ENCODE data around the gene MEIS1. TPM values are rescaled to one million over a fixed set of nuclear protein-coding genes. Genes with fewer than 3 reads are reported as not detected.

Gene MEIS1
- total RNA-seq, 1 donor from 2014 or later: 41.7 TPM

- DNase-seq (no peak), ATAC-seq (ENCODE audit: poor library complexity) (no peak)
- intact Hi-C loops (cut with DNase I): no loop called here
Observed at GRCh38 chr2:66519264-66519843, 84.4 kb downstream of the MEIS1 start.

DNA sequence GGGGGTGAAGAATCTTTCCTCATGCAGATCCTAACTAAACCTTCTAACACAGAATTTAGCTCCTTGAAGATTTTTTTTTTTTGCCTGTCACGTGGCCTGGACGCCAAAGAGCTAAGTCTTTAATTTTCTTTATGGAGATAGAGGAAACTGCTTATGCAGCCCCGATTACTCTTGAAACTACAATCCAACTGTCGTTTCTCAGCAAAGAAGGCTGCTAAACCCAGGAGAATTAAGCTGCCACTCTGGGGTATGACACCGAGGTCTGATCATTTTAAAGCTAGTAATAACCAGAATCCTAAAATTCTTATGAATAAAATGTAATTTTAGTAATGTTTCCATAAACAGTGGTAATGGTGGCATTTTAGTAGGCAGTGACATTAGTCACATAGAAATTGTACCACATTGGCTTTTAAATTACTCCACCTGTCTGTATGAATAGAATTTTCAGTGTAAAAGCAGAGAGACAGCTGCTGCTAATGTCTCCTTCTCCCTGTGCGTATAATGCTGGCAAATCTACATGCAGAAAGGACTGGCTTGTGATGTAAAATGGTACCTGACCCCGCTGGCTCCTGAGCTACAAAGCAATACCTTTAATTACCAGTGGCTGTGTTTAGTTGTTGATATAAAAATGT is 86.5 kb downstream of the MEIS1 start:
- no peak for DNase-seq
- ATAC-seq (ENCODE audit: poor library complexity): no peak
- intact Hi-C loops (cut with DNase I): no loop called here

GRCh38 chr2:66522611-66523376 is 87.9 kb downstream of the MEIS1 start:
- no peak for ATAC-seq (ENCODE audit: poor library complexity)
- intact Hi-C loops (cut with DNase I): no loop called here

DNA sequence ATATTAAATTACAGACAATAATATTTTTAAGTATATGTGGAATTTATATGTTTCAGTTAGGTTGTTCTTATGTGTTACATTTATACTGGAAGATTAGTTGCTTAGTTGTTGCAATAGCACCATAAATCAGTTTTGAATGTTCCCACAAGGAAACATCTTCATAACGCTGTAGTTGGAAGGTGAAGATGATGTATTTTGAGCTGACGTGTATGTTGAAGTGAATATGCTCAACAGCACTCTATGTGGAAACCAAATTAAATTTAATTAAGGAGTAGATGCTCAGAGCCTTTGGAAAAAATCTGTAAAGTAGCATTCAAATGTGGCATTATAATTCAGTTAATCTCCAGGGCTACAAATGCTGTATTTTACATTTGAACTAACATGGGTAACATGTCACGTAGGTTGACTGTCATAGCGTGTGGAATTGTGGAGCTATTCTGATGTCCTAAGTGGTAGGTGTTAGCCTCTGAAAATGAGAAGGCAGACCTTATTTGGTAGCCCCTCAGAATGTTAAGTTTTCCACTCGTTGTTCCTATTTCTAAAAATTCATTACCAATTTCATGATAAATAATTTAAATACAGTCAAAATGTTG is 88.5 kb downstream of the MEIS1 start:
- intact Hi-C loops (cut with DNase I): no loop called here
- no peak for DNase-seq
- no peak for ATAC-seq (ENCODE audit: poor library complexity)

More at GRCh38 chr2:66522611-66523376, 87.9 kb downstream of the MEIS1 start:
- no peak for DNase-seq

- no peak for DNase-seq
- intact Hi-C loops (cut with DNase I): no loop called here
- ATAC-seq (ENCODE audit: poor library complexity): no peak
Observed at GRCh38 chr2:66523990-66524389, 89.1 kb downstream of the MEIS1 start.

GRCh38 chr2:66525606-66526005 is 90.7 kb downstream of the MEIS1 start:
- intact Hi-C loops (cut with DNase I): no loop called here
- ATAC-seq (ENCODE audit: poor library complexity) (peak; percentile 61), DNase-seq (no peak)

- DNase-seq (peak; percentile 61), ATAC-seq (ENCODE audit: poor library complexity) (peak; percentile 81)
Observed at GRCh38 chr2:66526180-66526579, 91.3 kb downstream of the MEIS1 start.

GRCh38 chr2:66528974-66529724 is 94.2 kb downstream of the MEIS1 start:
- intact Hi-C loops (cut with DNase I): no loop called here
- ATAC-seq (ENCODE audit: poor library complexity): no peak

More at GRCh38 chr2:66526180-66526579, 91.3 kb downstream of the MEIS1 start:
- intact Hi-C loops (cut with DNase I): no loop called here

DNA sequence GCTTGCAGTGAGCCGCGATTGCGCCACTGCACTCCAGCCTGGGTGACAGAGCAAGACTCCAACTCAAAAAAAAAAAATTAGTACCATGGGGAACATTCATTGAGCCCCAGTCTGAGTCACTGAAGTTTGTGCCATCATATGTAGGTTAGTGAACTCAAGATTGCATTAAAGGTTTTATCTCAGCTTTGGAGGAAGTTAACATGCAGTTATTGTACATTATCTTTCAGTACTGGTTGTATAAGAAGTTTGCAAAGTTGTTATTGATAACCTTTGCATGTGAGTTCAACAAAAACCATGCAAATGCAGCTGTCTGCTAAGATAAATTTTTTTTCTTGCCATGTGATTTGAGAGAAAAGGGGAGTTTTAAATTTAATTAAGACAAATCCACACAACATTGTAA is 95.7 kb downstream of the MEIS1 start:
- DNase-seq (no peak), ATAC-seq (ENCODE audit: poor library complexity) (no peak)
- intact Hi-C loops (cut with DNase I): no loop called here

More at GRCh38 chr2:66528974-66529724, 94.2 kb downstream of the MEIS1 start:
- DNase-seq: no peak

GRCh38 chr2:66531155-66531554 is 96.2 kb downstream of the MEIS1 start:
- no peak for ATAC-seq (ENCODE audit: poor library complexity)
- DNase-seq: no peak
- intact Hi-C loops (cut with DNase I): no loop called here

DNA sequence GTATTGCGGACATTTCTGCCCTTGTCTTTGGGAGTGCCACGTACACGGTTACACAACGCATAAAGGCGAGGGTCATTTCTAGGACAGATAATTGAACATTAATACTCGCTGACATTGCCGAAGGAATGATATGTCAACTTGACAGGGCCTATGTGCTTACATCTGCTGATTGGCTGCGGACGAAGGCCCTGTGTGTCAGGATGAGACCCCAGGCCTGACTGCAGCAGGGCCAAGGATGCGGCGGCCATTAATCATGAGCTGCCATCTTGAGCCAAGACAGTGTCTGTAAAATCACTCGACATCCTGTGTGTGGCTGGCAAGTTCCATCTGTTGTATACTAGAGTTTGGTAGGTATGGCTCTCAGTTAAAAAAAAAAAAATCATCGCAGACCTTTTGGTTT is 96.6 kb downstream of the MEIS1 start:
- ATAC-seq (ENCODE audit: poor library complexity) (no peak), DNase-seq (no peak)
- intact Hi-C loops (cut with DNase I): no loop called here

DNA sequence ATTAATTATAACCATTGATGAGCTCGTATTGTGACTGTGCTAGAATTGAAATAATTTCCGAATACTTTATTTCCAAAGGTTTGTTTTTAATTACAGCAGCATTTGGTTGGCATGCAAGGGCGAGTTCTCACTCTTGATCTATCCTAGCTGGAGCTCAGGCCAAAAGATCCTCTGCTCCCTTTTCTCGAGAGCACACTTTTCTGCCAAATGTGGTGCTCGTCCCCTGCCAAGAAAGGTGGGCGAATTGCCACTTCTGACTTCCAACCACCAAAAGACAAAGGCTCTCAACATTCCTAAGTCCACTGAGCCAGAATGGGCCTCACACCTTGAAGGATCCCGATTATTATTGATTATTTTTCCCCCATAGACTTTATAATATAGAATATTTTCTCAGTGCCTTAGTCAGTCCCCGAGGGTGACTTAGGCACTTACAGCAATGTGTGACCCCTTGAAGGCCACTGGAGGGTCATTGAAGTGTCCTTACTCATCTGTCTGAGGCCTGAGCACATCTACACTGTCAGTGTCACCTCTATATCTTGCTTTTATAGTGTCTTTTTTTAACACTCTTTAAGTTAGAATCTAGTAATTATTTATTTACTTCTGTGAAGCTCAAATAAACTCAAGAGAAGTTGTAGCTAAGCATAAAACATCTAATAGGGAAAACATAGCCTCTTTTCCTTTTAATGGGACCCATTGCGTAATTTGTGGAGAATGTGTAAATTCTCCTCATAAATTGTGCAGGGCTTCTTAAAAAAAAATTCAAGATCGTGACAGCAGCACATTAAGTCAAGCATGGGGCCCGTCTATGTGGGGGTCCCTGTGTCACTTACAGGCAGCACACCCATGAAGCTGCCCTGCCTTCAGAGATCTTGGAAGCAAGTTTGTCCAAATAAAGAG is 98.3 kb downstream of the MEIS1 start:
- peak; percentile 75 for ATAC-seq (ENCODE audit: poor library complexity)
- intact Hi-C loops (cut with DNase I): no loop called here
- DNase-seq: no peak

DNA sequence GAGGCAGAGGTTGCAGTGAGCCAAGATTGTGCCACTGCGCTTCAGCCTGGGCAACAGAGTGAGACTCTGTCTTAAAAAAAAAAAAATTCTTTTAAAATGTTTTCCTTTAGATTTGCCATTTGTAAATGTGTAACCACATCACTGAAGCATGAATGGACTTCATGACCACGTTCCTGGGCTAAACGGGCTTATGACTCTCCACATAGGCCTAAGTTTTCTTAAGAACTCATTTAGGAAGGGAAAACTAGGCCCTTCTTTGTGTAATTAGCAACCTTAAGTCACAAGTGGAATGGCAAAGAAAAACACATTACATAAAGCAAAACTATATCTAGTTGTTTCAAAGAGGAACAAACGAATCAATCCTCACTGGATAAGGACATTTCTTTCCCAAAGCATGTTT is 99.5 kb downstream of the MEIS1 start:
- ATAC-seq (ENCODE audit: poor library complexity): no peak
- intact Hi-C loops (cut with DNase I): no loop called here
- no peak for DNase-seq

DNA sequence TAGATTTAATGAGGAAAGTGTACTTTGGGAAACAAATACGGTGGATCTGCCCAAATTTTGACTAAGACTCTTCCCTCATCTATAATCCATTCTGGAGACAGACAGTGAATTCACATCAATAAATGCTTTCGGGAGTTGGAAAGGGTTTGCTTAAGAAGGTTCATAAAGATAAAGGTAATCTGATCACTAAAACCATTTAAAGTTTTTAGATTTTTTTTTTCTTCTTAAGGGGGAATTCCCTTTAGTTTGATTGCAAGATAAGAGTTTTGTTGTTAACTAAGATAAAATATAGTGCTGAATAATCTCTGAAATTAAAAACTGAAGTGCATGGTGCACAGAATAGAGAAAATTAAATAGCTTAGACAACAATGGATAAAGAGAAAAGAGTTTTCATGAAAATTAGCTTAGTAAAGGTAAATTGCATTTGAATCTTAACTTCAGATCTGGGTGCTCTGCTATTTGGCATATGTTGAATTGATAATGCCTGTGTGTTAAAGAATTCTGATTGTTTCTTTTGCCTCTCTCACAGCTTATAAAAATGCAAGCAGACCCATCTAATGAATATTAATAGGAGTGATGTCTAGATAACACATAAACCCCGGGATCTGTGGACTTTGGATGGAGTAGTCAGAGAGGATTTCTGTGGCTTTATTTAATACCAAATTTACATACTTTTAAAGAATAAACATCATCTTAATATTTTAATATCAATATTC is 100.8 kb downstream of the MEIS1 start:
- ATAC-seq (ENCODE audit: poor library complexity): no peak
- no peak for DNase-seq
- intact Hi-C loops (cut with DNase I): no loop called here

- intact Hi-C loops (cut with DNase I): no loop called here
- ATAC-seq (ENCODE audit: poor library complexity) (no peak), DNase-seq (no peak)
Observed at GRCh38 chr2:66536290-66536673, 101.4 kb downstream of the MEIS1 start.

GRCh38 chr2:66536997-66537396 is 102.1 kb downstream of the MEIS1 start:
- DNase-seq (no peak), ATAC-seq (ENCODE audit: poor library complexity) (peak; percentile 86)
- intact Hi-C loops (cut with DNase I): no loop called here

- no peak for DNase-seq
- intact Hi-C loops (cut with DNase I): no loop called here
- ATAC-seq (ENCODE audit: poor library complexity): no peak
Observed at GRCh38 chr2:66538291-66538690, 103.4 kb downstream of the MEIS1 start.
